HepG2 (cell line): Measurements from ENCODE around the gene PPP2R2C. TPM values are rescaled to one million over a fixed set of nuclear protein-coding genes. Genes with fewer than 3 reads are reported as not detected.

Experiments
- ATAC-seq: fragments of 200-7000 bp; cut with Tn5 transposase; 3 replicates; pipeline ENCODE4 v1.9.1; 2020; ENCODE audit warnings: mild to moderate bottlenecking, moderate library complexity
- BruUV-seq: library from RNA; stranded (reverse); fragments of 400-500 nt; replicated peaks from 2 replicates; lab custom pipeline; 2021; lab: Mats Ljungman, UMichigan
- CTCF ChIA-PET: fragments of 300-600 bp; formaldehyde crosslinking; extraction: SDS; loops from one replicate; lab custom pipeline; 2021; ENCODE audit warnings: low total read pairs, inconsistent platforms, low intra/inter-chr PET ratio; lab: Yijun Ruan, JAX
- POLR2A ChIA-PET: fragments of 350-600 bp; sonication (Branson Sonifier 250); formaldehyde crosslinking; loops from one replicate; lab custom pipeline; 2020; ENCODE audit warnings: antibody characterized with exemption, inconsistent platforms; lab: Yijun Ruan, JAX
- DNase-seq: peaks from one replicate; pipeline ENCODE4 v3.0.0-alpha.2; 2015; ENCODE audit warnings: low spot score
- FAIRE-seq: peaks from 3 replicates; lab custom pipeline; 2011; peaks lifted over from hg19 to GRCh38; lab: Jason Lieb, UNC
- H2AFZ ChIP-seq: one replicate; pipeline ENCODE4 v1.6.1; 2011; ENCODE audit warnings: low read length, inconsistent platforms
- H3K27ac ChIP-seq: fragments of 300-600 bp; 3 replicates; pipeline ENCODE4 v1.8.0; 2011; ENCODE audit warnings: mixed run types, mild to moderate bottlenecking, mixed read lengths, low read length, inconsistent platforms; ENCODE audit not compliant: insufficient read depth; ENCODE audit errors: extremely low read length
- H3K27me3 ChIP-seq, 2 experiments: fragments of 200-600 bp in 1 of 2; 2 replicates in 1 of 2; 3 replicates in 1 of 2; pipeline versions ENCODE4 v1.6.0 to v1.8.0; 2011; ENCODE audit warnings: low read length in 2 of 2, mild to moderate bottlenecking in 2 of 2, moderate library complexity in 2 of 2, inconsistent platforms in 1 of 2; ENCODE audit not compliant: insufficient read depth in 2 of 2, control insufficient read depth in 1 of 2
- H3K36me3 ChIP-seq, 2 experiments: fragments of 200-600 bp in 1 of 2; replicated peaks in 1 of 2; 2 replicates in 1 of 2; 3 replicates in 1 of 2; pipeline versions ENCODE4 v1.5.1 to v1.8.0; 2011; ENCODE audit warnings: low read length in 2 of 2, inconsistent platforms in 1 of 2; ENCODE audit not compliant: insufficient read depth in 2 of 2, control insufficient read depth in 1 of 2
- H3K4me1 ChIP-seq: 2 replicates; pipeline ENCODE4 v1.5.1; 2012; ENCODE audit warnings: low read length, inconsistent platforms; ENCODE audit not compliant: insufficient read depth
- H3K4me2 ChIP-seq: 2 replicates; pipeline ENCODE4 v1.6.0; 2011; ENCODE audit warnings: low read depth, low read length, inconsistent platforms
- H3K4me3 ChIP-seq, 3 experiments: fragments of 200-600 bp in 1 of 3; sonication (generic), shearing (Covaris generic) in 1 of 3; replicated peaks in 1 of 3; 2 replicates each; pipeline ENCODE4 v1.5.1; 2011 to 2016; ENCODE audit warnings: low read length in 3 of 3, inconsistent platforms in 2 of 3, low read depth in 2 of 3, mild to moderate bottlenecking in 2 of 3, control low read depth in 1 of 3, mixed read lengths in 1 of 3; ENCODE audit not compliant: insufficient read depth in 1 of 3
- H3K79me2 ChIP-seq: one replicate; pipeline ENCODE4 v1.6.1; 2011; ENCODE audit warnings: low read length, inconsistent platforms; ENCODE audit not compliant: insufficient read depth
- H3K9ac ChIP-seq: 2 replicates; pipeline ENCODE4 v1.6.0; 2011; ENCODE audit warnings: mild to moderate bottlenecking, low read depth, low read length, inconsistent platforms; ENCODE audit not compliant: insufficient read depth
- H3K9me3 ChIP-seq: 2 replicates; pipeline ENCODE4 v1.5.1; 2012; ENCODE audit warnings: mild to moderate bottlenecking, low read length
- H4K20me1 ChIP-seq: 2 replicates; pipeline ENCODE4 v1.6.0; 2011; ENCODE audit warnings: inconsistent platforms, mild to moderate bottlenecking, low read length, moderate library complexity; ENCODE audit not compliant: insufficient read depth
- HDAC6 ChIP-seq: fragments of 200-600 bp; sonication (generic); IDR thresholded peaks from 2 replicates; pipeline ENCODE4 v1.7.0; 2017; ENCODE audit warnings: mild to moderate bottlenecking, antibody characterized with exemption, low read length, low read depth
- PAF1 ChIP-seq: IDR thresholded peaks from 2 replicates; pipeline ENCODE4 v1.6.1; 2016; ENCODE audit warnings: missing genetic modification reagents, missing compliant biosample characterization
- SMARCC2 ChIP-seq: fragments of 450-650 bp; IDR thresholded peaks from 2 replicates; pipeline ENCODE4 v1.6.1; 2017; ENCODE audit warnings: antibody characterized with exemption, mild to moderate bottlenecking
- ZBTB38 ChIP-seq: sonication (generic); formaldehyde crosslinking; IDR thresholded peaks from 2 replicates; pipeline ENCODE4 v1.5.1; 2020; ENCODE audit warnings: mild to moderate bottlenecking, missing genetic modification reagents
- ZNF687 ChIP-seq: sonication (generic); formaldehyde crosslinking; IDR thresholded peaks from 2 replicates; pipeline ENCODE4 v1.5.1; 2020; ENCODE audit warnings: mild to moderate bottlenecking, missing genetic modification reagents, moderate library complexity
- ZSCAN21 ChIP-seq: sonication (generic); formaldehyde crosslinking; IDR thresholded peaks from 2 replicates; pipeline ENCODE4 v1.8.0; 2022; ENCODE audit warnings: mild to moderate bottlenecking, missing genetic modification reagents, moderate library complexity, borderline replicate concordance
- WGBS: methylation state at CpG from one replicate; pipeline ENCODE4 v1.1.6; 2017; ENCODE audit warnings: low lambda C conversion rate; 5-methylcytosine and 5-hydroxymethylcytosine counted together
- in situ Hi-C: cut with HindIII; loops from 2 replicates; pipeline ENCODE4 v1.10.0; 2017; ENCODE audit warnings: low pct_unique_long_range_greater_than_20kb; ENCODE audit not compliant: extremely low pct_ligation_motif_present
- intact Hi-C: fragments of 100-400 bp; cut with micrococcal nuclease; formaldehyde crosslinking; loops from one replicate; pipeline ENCODE4 v1.10.0; 2022; ENCODE audit not compliant: unreplicated experiment
- polyA plus RNA-seq, 8 experiments: library from polyadenylated mRNA; depleted of rRNA in 3 of 8; stranded (reverse) in 7 of 8; unstranded in 1 of 8; fragments of >200 nt; fragmentation: Illumina TruSeq in 4 of 8; extraction: Trizol in 4 of 8; gene quantifications; 2 replicates each; pipeline versions ENCODE4 v1.2.1 to v1.2.3, GENCODE V29; 2011 to 2016; ENCODE audit warnings: low read depth in 4 of 8, missing spikeins in 1 of 8, mixed read lengths in 1 of 8; ENCODE audit not compliant: insufficient read depth in 1 of 8
- total RNA-seq, 5 experiments: library from RNA; depleted of rRNA; stranded (reverse); fragments of >200 nt; fragmentation: Illumina TruSeq; extraction: Trizol; gene quantifications; 2 replicates each; pipeline ENCODE4 v1.2.3, GENCODE V29; 2016; ENCODE audit warnings: low read depth in 1 of 5

Gene PPP2R2C
- total and polyA plus RNA-seq, 2 of the 13 experiments (the other 11 are each of a cell fraction or from before 2014, with no cell fraction given) = 0.60 to 8.6 TPM

- no peaks in the 10 kb centered on the region for H3K27me3 ChIP-seq
- intact Hi-C loops = no loop called here
- peaks cover 44 to 61% of the 10 kb centered on the region in 2 experiments for H3K36me3 ChIP-seq
- H4K20me1 ChIP-seq = 0 out of 2 replicates have a peak, but pooled peaks cover 4% of the 10 kb centered on the region
- 85% methylated on average over 8 of the region's 16 CpGs for WGBS
- H3K4me1 ChIP-seq = peaks cover 44% of the 10 kb centered on the region
- no peak for TF ChIP-seq ZBTB38 (CRISPR knock-in tag)
- no peak for TF ChIP-seq PAF1
- no peak for TF ChIP-seq HDAC6
- no peak for TF ChIP-seq SMARCC2
- no peak for TF ChIP-seq ZSCAN21 (CRISPR knock-in tag)
- 0 out of 2 replicates have a peak, but pooled peaks have one; percentile 21 for TF ChIP-seq ZNF687
- TF ChIP-seq, all 625 proteins: peak for 1
- H3K4me2 ChIP-seq = no peak overlapping the region
- H3K27ac ChIP-seq = no peak overlapping the region
- CTCF ChIA-PET = no interaction called here
- no peak overlapping the region for H2AFZ ChIP-seq
- peaks cover 27% of the 10 kb centered on the region for H3K79me2 ChIP-seq
- H3K4me3 ChIP-seq = no peak overlapping the region
- BruUV-seq = no TSS peak
- DNase-seq = no peak
- no peak for FAIRE-seq
- ATAC-seq = no peak
- no peak overlapping the region for H3K9ac ChIP-seq
- POLR2A ChIA-PET = no interaction called here
- in situ Hi-C loops = no loop called here
- H3K9me3 ChIP-seq = no peaks in the 10 kb centered on the region
Observed at GRCh38 chr4:6280365-6280996, 191.9 kb downstream of the PPP2R2C start.
